ENCODE results near the gene NFATC3.

Gene NFATC3

GRCh38 chr16:68252383-68252782 is 167.2 kb downstream of the NFATC3 start:
- no peak for DNase-seq

GRCh38 chr16:68253721-68254120 is 168.6 kb downstream of the NFATC3 start:
- no peak for DNase-seq

- no peak for DNase-seq
Observed at GRCh38 chr16:68255712-68256111, 170.5 kb downstream of the NFATC3 start.

GRCh38 chr16:68257251-68257905 is 172.2 kb downstream of the NFATC3 start:
- no peak for DNase-seq

GRCh38 chr16:68257906-68258800 is 173.0 kb downstream of the NFATC3 start:
- DNase-seq, result no peak

GRCh38 chr16:68259007-68259825 is 174.0 kb downstream of the NFATC3 start:
- no peak for DNase-seq

GRCh38 chr16:68263559-68264127 is 178.5 kb downstream of the NFATC3 start:
- no peak for DNase-seq

- peak; percentile 68 for DNase-seq
Observed at GRCh38 chr16:68264128-68265077, 179.2 kb downstream of the NFATC3 start, which contains the start of gene SLC7A6. SLC7A6 (plus strand) TSS chr16:68264526; CDS start chr16:68274727, 10,201 bp downstream.

- DNase-seq, result peak; percentile 62
Observed at GRCh38 chr16:68265078-68265920, 180.1 kb downstream of the NFATC3 start.

GRCh38 chr16:68267612-68268405 is 182.6 kb downstream of the NFATC3 start:
- peak; percentile 5 for DNase-seq

GRCh38 chr16:68269793-68270192 is 184.6 kb downstream of the NFATC3 start:
- no peak for DNase-seq

- no peak for DNase-seq
Observed at GRCh38 chr16:68270353-68270752, 185.2 kb downstream of the NFATC3 start.

GRCh38 chr16:68272507-68273209 is 187.5 kb downstream of the NFATC3 start:
- no peak for DNase-seq

- no peak for DNase-seq
Observed at GRCh38 chr16:68273459-68273858, 188.3 kb downstream of the NFATC3 start.

GRCh38 chr16:68273896-68274295 is 188.7 kb downstream of the NFATC3 start:
- DNase-seq, result no peak

- no peak for DNase-seq
Observed at GRCh38 chr16:68274441-68274840, 189.3 kb downstream of the NFATC3 start.

GRCh38 chr16:68275611-68276191 is 190.5 kb downstream of the NFATC3 start:
- no peak for DNase-seq

- DNase-seq, result no peak
Observed at GRCh38 chr16:68276223-68276622, 191.1 kb downstream of the NFATC3 start.

Measured in fibroblast of upper back skin (primary cell).